Vagina (tissue), 2 donors: ENCODE results near the gene TMC3. TPM values are rescaled to one million over a fixed set of nuclear protein-coding genes. Genes with fewer than 3 reads are reported as not detected.

Experiments used
- DNase-seq, 2 donors: peaks; one replicate each; pipeline ENCODE4 v3.0.0-alpha.2; 2017; ENCODE audit errors: extremely low spot score in 2 of 2
- H3K27ac ChIP-seq: fragments of 200-600 bp; sonication (generic); one replicate; pipeline ENCODE4 v1.5.1; 2019
- H3K27me3 ChIP-seq: fragments of 200-600 bp; sonication (generic); one replicate; pipeline ENCODE4 v1.5.1; 2019
- H3K36me3 ChIP-seq, 2 donors: fragments of 200-600 bp; sonication (generic); one replicate each; pipeline ENCODE4 v1.5.1; 2017 to 2019
- H3K4me1 ChIP-seq: fragments of 200-600 bp; sonication (generic); one replicate; pipeline ENCODE4 v1.5.1; 2019
- H3K4me3 ChIP-seq, 2 donors: fragments of 200-600 bp; sonication (generic); 1 replicate in 1 of 2; 2 replicates in 1 of 2; pipeline ENCODE4 v1.5.1; 2016 to 2019
- H3K9me3 ChIP-seq: fragments of 200-600 bp; sonication (generic); one replicate; pipeline ENCODE4 v1.5.1; 2019
- CTCF ChIP-seq, 3 experiments: fragments of 450-650 bp in 2 of 3; fragments of 200-600 bp in 1 of 3; sonication (generic) in 1 of 3; IDR thresholded peaks; one replicate each; pipeline ENCODE4 v1.5.1; 2017 to 2019; ENCODE audit warnings: antibody characterized with exemption in 3 of 3, mild to moderate bottlenecking in 2 of 3, moderate library complexity in 2 of 3
- POLR2A ChIP-seq, 2 donors: fragments of 450-650 bp; IDR thresholded peaks; one replicate each; pipeline ENCODE4 v1.6.1; 2017; ENCODE audit warnings: antibody characterized with exemption in 2 of 2, mild to moderate bottlenecking in 2 of 2, moderate library complexity in 2 of 2
- POLR2AphosphoS5 ChIP-seq, 2 donors: sonication (generic); formaldehyde crosslinking; IDR thresholded peaks; one replicate each; pipeline ENCODE4 v1.9.0; 2017; ENCODE audit warnings: antibody characterized with exemption in 2 of 2, mild to moderate bottlenecking in 2 of 2, low read depth in 1 of 2; ENCODE audit not compliant: insufficient read depth in 1 of 2
- intact Hi-C: fragments of 100-400 bp; cut with DNase I; formaldehyde crosslinking; loops from one replicate; pipeline ENCODE4 v1.15.1; 2023
- total RNA-seq: library from RNA; depleted of rRNA; stranded (reverse); fragments of >200 nt; gene quantifications from one replicate; pipeline ENCODE4 v1.2.3, GENCODE V29; 2016

TMC3 gene
- total RNA-seq, 1 donor from 2014 or later: 2.7 TPM

GRCh38 chr15:81372575-81372974, 1.4 kb downstream of the TMC3 start:
- H3K9me3 ChIP-seq: no peaks in the 10 kb centered on the region
- no peaks in the 10 kb centered on the region for H3K4me1 ChIP-seq
- TF ChIP-seq POLR2AphosphoS5 (IDR thresholded peaks at IDR 0.05; ENCODE audit: insufficient read depth in 1 of 2, low read depth in 1 of 2) (no peak), CTCF (IDR thresholded peaks at IDR 0.05) (no peak), POLR2A (IDR thresholded peaks at IDR 0.05) (no peak)
- intact Hi-C loops: no loop called here
- no peaks in the 10 kb centered on the region for H3K27me3 ChIP-seq
- no peak overlapping the region for H3K27ac ChIP-seq
- H3K36me3 ChIP-seq: no peaks in the 10 kb centered on the region
- no peak overlapping the region for H3K4me3 ChIP-seq
- no peak for DNase-seq

- H3K36me3 ChIP-seq: no peaks in the 10 kb centered on the region
- no peak overlapping the region for H3K4me3 ChIP-seq
- no peaks in the 10 kb centered on the region for H3K4me1 ChIP-seq
- peak overlapping the region; percentile 20 for H3K27ac ChIP-seq
- no peaks in the 10 kb centered on the region for H3K27me3 ChIP-seq
- intact Hi-C loops: no loop called here
- H3K9me3 ChIP-seq: no peaks in the 10 kb centered on the region
- DNase-seq: peak in 1 of 2 donors; percentile 52
- TF ChIP-seq CTCF (IDR thresholded peaks at IDR 0.05) (no peak), POLR2A (IDR thresholded peaks at IDR 0.05) (no peak)
Measured at GRCh38 chr15:81363718-81364500, 10.1 kb downstream of the TMC3 start.

GRCh38 chr15:81363276-81363675, 10.7 kb downstream of the TMC3 start:
- intact Hi-C loops: no loop called here
- Histone ChIP-seq H3K27me3 (no peaks in the 10 kb centered on the region), H3K4me1 (no peaks in the 10 kb centered on the region), H3K9me3 (no peaks in the 10 kb centered on the region), H3K27ac (peak overlapping the region; percentile 20), H3K4me3 (no peak overlapping the region), H3K36me3 (no peaks in the 10 kb centered on the region)
- DNase-seq: no peak
- TF ChIP-seq POLR2AphosphoS5 (IDR thresholded peaks at IDR 0.05; ENCODE audit: insufficient read depth in 1 of 2, low read depth in 1 of 2) (no peak), POLR2A (IDR thresholded peaks at IDR 0.05) (no peak), CTCF (IDR thresholded peaks at IDR 0.05) (no peak)

- peak in 1 of 2 donors; percentile 52 for DNase-seq
- no peak for TF ChIP-seq POLR2AphosphoS5 (IDR thresholded peaks at IDR 0.05; ENCODE audit: insufficient read depth in 1 of 2, low read depth in 1 of 2)
- H3K27me3 ChIP-seq: no peaks in the 10 kb centered on the region
Measured at GRCh38 chr15:81362790-81363189, 11.2 kb downstream of the TMC3 start.

GRCh38 chr15:81361891-81362290, 12.1 kb downstream of the TMC3 start:
- DNase-seq: peak in 1 of 2 donors; percentile 76

More at GRCh38 chr15:81362790-81363189, 11.2 kb downstream of the TMC3 start:
- intact Hi-C loops: no loop called here
- Histone ChIP-seq H3K9me3 (no peaks in the 10 kb centered on the region), H3K4me3 (no peak overlapping the region), H3K36me3 (no peaks in the 10 kb centered on the region), H3K27ac (no peak overlapping the region), H3K4me1 (no peaks in the 10 kb centered on the region)

More at GRCh38 chr15:81361891-81362290, 12.1 kb downstream of the TMC3 start:
- TF ChIP-seq POLR2AphosphoS5 (IDR thresholded peaks at IDR 0.05; ENCODE audit: insufficient read depth in 1 of 2, low read depth in 1 of 2) (no peak), CTCF (IDR thresholded peaks at IDR 0.05) (no peak), POLR2A (IDR thresholded peaks at IDR 0.05) (no peak)
- Histone ChIP-seq H3K36me3 (no peaks in the 10 kb centered on the region), H3K27ac (no peak overlapping the region), H3K9me3 (no peaks in the 10 kb centered on the region), H3K4me3 (no peak overlapping the region), H3K27me3 (no peaks in the 10 kb centered on the region), H3K4me1 (no peaks in the 10 kb centered on the region)
- intact Hi-C loops: no loop called here
